SU-DHL-6 (cell line): ENCODE data around the gene ZNF362.

Source experiments
- H2AFZ ChIP-seq: fragments of 200-600 bp; sonication (generic); 2 replicates; pipeline ENCODE4 v1.6.1; 2014; ENCODE audit warnings: low read depth, mild to moderate bottlenecking, moderate library complexity, mixed read lengths, antibody characterized with exemption, low read length; ENCODE audit not compliant: severe bottlenecking
- H3F3A ChIP-seq: fragments of 200-600 bp; shearing (Covaris generic); 2 replicates; pipeline ENCODE4 v1.6.0; 2016; ENCODE audit warnings: antibody characterized with exemption, mild to moderate bottlenecking; ENCODE audit not compliant: insufficient read depth
- H3K27ac ChIP-seq: fragments of 200-600 bp; sonication (generic); 2 replicates; pipeline ENCODE4 v1.5.1; 2016; ENCODE audit warnings: low read depth, mild to moderate bottlenecking, low read length, moderate library complexity, mixed read lengths
- H3K27me3 ChIP-seq: fragments of 200-600 bp; sonication (generic), shearing (Covaris generic); 2 replicates; pipeline ENCODE4 v1.6.0; 2014; ENCODE audit warnings: mild to moderate bottlenecking, low read length
- H3K36me3 ChIP-seq: fragments of 200-600 bp; sonication (generic); 2 replicates; pipeline ENCODE4 v1.6.1; 2014; ENCODE audit warnings: mild to moderate bottlenecking, low read length, mixed read lengths
- H3K4me2 ChIP-seq: fragments of 300-600, 200-600 bp; shearing (Covaris generic), sonication (generic); 2 replicates; pipeline ENCODE4 v1.6.0; 2014; ENCODE audit warnings: low read length, low read depth, mild to moderate bottlenecking; ENCODE audit not compliant: poor library complexity, severe bottlenecking
- H3K4me3 ChIP-seq: fragments of 200-600 bp; sonication (generic); 2 replicates; pipeline ENCODE4 v1.5.1; 2014; ENCODE audit warnings: antibody characterized with exemption, low read length, mild to moderate bottlenecking, mixed read lengths; ENCODE audit not compliant: insufficient read depth, poor library complexity, severe bottlenecking
- H3K79me2 ChIP-seq: fragments of 200-600 bp; sonication (generic); 2 replicates; pipeline ENCODE4 v1.6.1; 2014; ENCODE audit warnings: mild to moderate bottlenecking, low read length, moderate library complexity; ENCODE audit not compliant: insufficient read depth
- H3K9ac ChIP-seq: fragments of 200-600 bp; sonication (generic); 2 replicates; pipeline ENCODE4 v1.7.0; 2014; ENCODE audit warnings: mild to moderate bottlenecking, low read length
- H3K9me2 ChIP-seq: fragments of 200-600 bp; sonication (generic); replicated peaks from 2 replicates; pipeline ENCODE4 v1.6.1; 2014; ENCODE audit warnings: low read length; ENCODE audit not compliant: insufficient read depth
- H3K9me3 ChIP-seq: fragments of 200-600 bp; sonication (generic); 2 replicates; pipeline ENCODE4 v1.6.1; 2014; ENCODE audit warnings: low read length, mixed read lengths; ENCODE audit not compliant: insufficient read depth
- H4K20me1 ChIP-seq: fragments of 200-600 bp; sonication (generic); 2 replicates; pipeline ENCODE4 v1.6.1; 2014; ENCODE audit warnings: low read depth, mild to moderate bottlenecking, antibody characterized with exemption, low read length, moderate library complexity, mixed read lengths
- EZH2phosphoT487 ChIP-seq: fragments of 200-600 bp; sonication (generic), shearing (Covaris generic); conservative IDR thresholded peaks from 2 replicates; pipeline ENCODE4 v1.6.1; 2018; ENCODE audit warnings: mild to moderate bottlenecking, antibody characterized with exemption, low read length, moderate library complexity, mixed read lengths
- TF ChIP-seq, protein P1 (sequence below): fragments of 200-600 bp; sonication (generic); IDR thresholded peaks from one replicate; pipeline ENCODE4 v1.5.1; 2017; ENCODE audit warnings: antibody characterized with exemption, mild to moderate bottlenecking, low read length, moderate library complexity; ENCODE audit not compliant: insufficient read depth, poor library complexity, severe bottlenecking

ZNF362 gene

DNA sequence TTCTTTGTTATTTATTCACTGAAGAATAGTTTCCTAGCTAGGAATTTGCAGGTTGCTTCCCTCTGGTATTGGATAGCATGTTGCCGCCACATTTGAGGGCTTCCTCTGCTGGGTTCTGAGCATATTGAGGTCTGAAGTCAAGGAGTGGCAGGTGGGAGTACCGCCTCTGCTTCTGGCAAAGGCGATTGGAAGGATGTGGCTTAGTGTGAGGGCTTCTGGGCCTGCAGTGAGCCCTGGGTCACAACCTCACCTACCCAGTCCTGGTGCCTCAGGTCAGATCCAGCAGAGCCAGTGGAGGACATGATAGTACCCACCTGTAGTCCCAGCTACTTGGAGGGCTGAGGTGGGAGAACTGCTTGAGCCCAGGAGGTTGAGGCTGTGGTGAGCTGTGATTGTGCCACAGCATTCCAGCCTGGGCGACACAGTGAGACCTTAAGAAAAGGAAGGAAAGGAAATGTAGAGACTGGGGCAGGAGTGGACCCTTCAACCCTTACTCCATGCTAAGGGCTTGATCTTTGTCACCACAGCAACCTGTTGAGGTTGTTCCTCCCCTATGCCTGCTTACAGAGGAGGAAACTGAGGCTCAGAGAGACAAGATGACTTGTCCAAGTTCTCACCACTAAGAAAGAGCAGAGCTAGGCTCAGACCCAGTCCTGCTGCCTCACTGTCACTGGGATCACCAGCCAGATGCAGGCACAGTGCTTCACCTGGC lies 41.8 kb downstream of the ZNF362 start:
- no peaks in the 10 kb centered on the region for H3K79me2 ChIP-seq
- H3K36me3 ChIP-seq, result no peaks in the 10 kb centered on the region
- no peaks in the 10 kb centered on the region for H3K27me3 ChIP-seq
- no peaks in the 10 kb centered on the region for H3F3A ChIP-seq
- H3K9me2 ChIP-seq, result no peaks in the 10 kb centered on the region
- H3K9me3 ChIP-seq, result no peaks in the 10 kb centered on the region
- no peak overlapping the region for H2AFZ ChIP-seq
- no peak for TF ChIP-seq EZH2phosphoT487
- TF ChIP-seq, protein P1, sequence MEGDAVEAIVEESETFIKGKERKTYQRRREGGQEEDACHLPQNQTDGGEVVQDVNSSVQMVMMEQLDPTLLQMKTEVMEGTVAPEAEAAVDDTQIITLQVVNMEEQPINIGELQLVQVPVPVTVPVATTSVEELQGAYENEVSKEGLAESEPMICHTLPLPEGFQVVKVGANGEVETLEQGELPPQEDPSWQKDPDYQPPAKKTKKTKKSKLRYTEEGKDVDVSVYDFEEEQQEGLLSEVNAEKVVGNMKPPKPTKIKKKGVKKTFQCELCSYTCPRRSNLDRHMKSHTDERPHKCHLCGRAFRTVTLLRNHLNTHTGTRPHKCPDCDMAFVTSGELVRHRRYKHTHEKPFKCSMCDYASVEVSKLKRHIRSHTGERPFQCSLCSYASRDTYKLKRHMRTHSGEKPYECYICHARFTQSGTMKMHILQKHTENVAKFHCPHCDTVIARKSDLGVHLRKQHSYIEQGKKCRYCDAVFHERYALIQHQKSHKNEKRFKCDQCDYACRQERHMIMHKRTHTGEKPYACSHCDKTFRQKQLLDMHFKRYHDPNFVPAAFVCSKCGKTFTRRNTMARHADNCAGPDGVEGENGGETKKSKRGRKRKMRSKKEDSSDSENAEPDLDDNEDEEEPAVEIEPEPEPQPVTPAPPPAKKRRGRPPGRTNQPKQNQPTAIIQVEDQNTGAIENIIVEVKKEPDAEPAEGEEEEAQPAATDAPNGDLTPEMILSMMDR, result no peak
- no peak overlapping the region for H3K9ac ChIP-seq
- H3K4me3 ChIP-seq, result no peak overlapping the region
- H4K20me1 ChIP-seq, result no peaks in the 10 kb centered on the region
- no peak overlapping the region for H3K27ac ChIP-seq
- H3K4me2 ChIP-seq, result no peak overlapping the region

DNA sequence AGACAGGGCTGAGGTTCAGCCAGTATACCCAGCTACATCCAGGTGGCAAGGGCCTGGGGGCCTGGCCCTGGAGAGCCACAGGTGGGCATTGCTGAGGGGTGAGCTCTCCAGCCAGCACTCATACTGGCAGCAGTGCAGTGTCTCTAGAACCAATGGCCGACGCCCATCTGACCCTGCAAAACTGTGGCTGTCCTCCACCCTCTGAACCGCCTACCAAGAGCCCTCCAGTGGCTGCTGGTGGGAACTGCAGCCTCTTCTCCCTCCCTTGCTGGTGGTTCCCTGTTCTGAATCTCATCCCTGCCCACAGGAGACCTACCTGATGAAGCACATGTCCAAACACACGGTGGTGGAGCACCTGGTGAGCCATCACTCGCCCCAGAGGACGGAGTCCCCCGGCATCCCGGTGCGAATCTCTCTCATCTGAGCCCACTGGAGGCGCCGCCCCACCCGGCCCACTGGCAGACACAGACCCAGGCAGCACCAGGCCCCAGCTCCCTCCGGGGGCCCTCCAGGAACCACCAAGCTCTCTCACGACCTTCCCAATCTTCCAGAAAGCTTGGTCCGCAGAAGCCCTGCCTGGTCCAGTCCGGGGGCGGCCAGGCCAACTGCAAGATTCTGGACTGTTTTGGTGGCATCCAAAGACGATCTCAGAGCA lies 42.5 kb downstream of the ZNF362 start:
- H3K9ac ChIP-seq, result no peak overlapping the region
- no peaks in the 10 kb centered on the region for H4K20me1 ChIP-seq
- H3F3A ChIP-seq, result no peaks in the 10 kb centered on the region
- TF ChIP-seq, protein P1, result peak; percentile 48
- no peak for TF ChIP-seq EZH2phosphoT487
- H3K36me3 ChIP-seq, result no peaks in the 10 kb centered on the region
- H3K79me2 ChIP-seq, result no peaks in the 10 kb centered on the region
- no peak overlapping the region for H3K27ac ChIP-seq
- no peak overlapping the region for H3K4me3 ChIP-seq
- no peaks in the 10 kb centered on the region for H3K9me2 ChIP-seq
- H3K4me2 ChIP-seq, result no peak overlapping the region
- H3K9me3 ChIP-seq, result no peaks in the 10 kb centered on the region
- no peaks in the 10 kb centered on the region for H3K27me3 ChIP-seq
- no peak overlapping the region for H2AFZ ChIP-seq

DNA sequence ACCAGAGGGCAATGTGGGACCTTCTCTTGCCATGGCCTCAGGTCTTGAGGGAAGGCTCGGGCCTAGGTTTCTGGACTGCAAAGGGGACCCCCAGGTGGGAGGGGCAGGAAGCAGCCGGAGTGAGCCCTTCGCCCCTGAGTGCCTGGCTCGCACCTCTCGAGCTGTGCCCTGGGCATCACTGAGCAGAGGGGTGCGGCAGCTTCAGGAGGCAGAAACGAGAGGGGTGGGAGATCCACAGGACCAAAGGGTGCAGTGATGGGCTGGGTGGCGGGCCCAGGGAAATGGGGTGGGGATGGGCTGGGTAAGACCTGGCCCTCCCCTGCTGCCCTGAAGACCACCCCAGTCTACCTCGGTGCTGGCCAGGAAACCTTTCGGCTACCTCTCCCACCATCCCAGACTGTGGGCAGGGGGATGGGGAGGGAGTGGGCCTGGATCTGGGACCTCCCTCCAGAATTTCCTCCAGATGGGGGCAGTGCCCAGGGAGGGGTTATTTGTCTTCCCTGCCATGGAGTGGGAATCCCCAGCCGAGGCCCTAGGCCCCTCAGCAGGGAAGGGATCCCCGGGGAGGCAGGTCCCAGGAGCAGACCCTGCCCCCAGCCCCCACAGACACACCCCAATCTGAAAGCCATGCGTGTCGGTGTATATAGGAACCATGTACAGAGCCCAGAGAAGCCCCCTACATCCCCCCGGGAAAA lies 43.3 kb downstream of the ZNF362 start:
- TF ChIP-seq, protein P1, result no peak
- no peak for TF ChIP-seq EZH2phosphoT487
- H3K79me2 ChIP-seq, result no peaks in the 10 kb centered on the region
- no peaks in the 10 kb centered on the region for H4K20me1 ChIP-seq
- no peaks in the 10 kb centered on the region for H3K9me2 ChIP-seq
- H3K4me3 ChIP-seq, result no peak overlapping the region
- H3K4me2 ChIP-seq, result no peak overlapping the region
- H3K9ac ChIP-seq, result no peak overlapping the region
- H3K27me3 ChIP-seq, result no peaks in the 10 kb centered on the region
- no peaks in the 10 kb centered on the region for H3F3A ChIP-seq
- no peaks in the 10 kb centered on the region for H3K9me3 ChIP-seq
- H2AFZ ChIP-seq, result no peak overlapping the region
- H3K27ac ChIP-seq, result no peak overlapping the region
- H3K36me3 ChIP-seq, result no peaks in the 10 kb centered on the region
